ENCODE results near the gene PPL.
"Not testable (repeated sequence)": the region's sequence is repeated elsewhere in the genome, so short reads cannot be mapped to it uniquely, and the experiment has no call there.

PPL gene

DNA sequence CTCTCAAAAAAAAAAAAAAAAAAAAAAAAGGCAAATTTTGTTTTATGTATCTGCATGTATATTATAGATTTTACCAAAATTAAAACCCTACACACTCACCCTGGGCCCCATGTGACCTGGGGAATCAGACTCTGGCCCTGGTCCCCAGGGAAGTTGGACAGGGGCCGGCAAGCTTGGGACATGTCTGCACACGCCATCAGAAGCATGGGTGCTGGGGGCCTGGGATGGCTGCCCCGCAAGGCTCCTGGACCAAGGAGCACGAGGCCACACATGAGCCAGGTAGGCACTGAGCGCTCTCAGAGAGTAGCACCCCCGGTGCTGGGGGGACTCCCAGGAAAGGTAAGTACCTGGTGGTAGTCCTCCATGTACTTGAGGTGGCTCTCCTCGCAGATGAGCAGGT, 39.6 kb downstream of the PPL start:
- ChIA-PET CTCF (no interaction called here), POLR2A (ENCODE audit: low non-redundant PET) (interaction anchor here (0.8 kb wide), 1 partner anchor 18 kb away, joined by 17 read pairs; no protein-coding TSS in a partner anchor)
- TF ChIP-seq, protein P1, sequence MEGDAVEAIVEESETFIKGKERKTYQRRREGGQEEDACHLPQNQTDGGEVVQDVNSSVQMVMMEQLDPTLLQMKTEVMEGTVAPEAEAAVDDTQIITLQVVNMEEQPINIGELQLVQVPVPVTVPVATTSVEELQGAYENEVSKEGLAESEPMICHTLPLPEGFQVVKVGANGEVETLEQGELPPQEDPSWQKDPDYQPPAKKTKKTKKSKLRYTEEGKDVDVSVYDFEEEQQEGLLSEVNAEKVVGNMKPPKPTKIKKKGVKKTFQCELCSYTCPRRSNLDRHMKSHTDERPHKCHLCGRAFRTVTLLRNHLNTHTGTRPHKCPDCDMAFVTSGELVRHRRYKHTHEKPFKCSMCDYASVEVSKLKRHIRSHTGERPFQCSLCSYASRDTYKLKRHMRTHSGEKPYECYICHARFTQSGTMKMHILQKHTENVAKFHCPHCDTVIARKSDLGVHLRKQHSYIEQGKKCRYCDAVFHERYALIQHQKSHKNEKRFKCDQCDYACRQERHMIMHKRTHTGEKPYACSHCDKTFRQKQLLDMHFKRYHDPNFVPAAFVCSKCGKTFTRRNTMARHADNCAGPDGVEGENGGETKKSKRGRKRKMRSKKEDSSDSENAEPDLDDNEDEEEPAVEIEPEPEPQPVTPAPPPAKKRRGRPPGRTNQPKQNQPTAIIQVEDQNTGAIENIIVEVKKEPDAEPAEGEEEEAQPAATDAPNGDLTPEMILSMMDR (conservative IDR thresholded peaks at IDR 0.05; ENCODE audit: low read depth): no peak

DNA sequence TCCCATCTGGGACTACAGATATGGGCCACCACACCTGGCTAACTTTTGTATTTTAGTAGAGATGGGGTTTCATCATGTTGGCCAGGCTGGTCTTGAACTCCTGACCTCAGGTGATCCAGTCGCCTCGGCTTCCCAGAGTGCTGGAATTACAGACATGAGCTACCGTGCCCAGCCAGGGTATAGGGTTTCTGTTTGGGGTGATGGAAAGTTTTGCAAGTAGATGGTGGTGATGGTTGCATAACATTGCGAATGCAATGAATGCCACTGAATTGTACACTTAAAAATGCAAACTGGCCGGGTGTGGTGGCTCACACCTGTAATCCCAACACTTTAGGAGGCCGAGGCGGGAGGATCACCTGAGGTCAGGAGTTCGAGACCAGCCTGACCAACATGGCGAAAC, 40.2 kb downstream of the PPL start:
- CTCF ChIA-PET; DNase-seq (ENCODE audit: low spot score): not testable (repeated sequence)
- POLR2A ChIA-PET (ENCODE audit: low non-redundant PET): interaction anchor here (0.8 kb wide), 1 partner anchor 18 kb away, joined by 17 read pairs; no protein-coding TSS in a partner anchor

More for the DNA sequence above, 39.6 kb downstream of the PPL start:
- peak overlapping the region; percentile 72 for H3K27ac ChIP-seq
- no peak for DNase-seq (ENCODE audit: low spot score)

DNA sequence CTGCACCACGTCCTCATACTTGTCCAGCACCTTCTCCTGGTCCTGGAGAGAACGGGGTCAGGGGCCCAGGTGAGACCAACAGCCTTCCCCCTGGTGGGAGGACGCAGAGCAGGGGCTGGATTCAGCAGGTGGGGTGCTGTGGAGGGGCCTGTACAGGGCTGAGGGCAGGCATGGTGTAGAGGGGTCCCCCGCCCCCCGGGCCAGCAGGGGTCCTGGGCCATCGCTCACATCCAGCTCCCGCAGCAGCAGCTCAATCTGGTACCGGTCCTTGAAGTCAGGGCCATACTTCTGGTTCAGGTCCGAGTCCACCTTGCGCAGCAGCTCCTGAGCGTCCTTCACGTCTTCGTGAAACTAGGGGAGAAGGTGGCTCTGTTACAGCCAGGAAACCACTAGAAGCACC, 41.6 kb downstream of the PPL start:
- TF ChIP-seq, protein P1 (conservative IDR thresholded peaks at IDR 0.05; ENCODE audit: low read depth): no peak
- ChIA-PET POLR2A (ENCODE audit: low non-redundant PET) (no interaction called here), CTCF (interaction anchor here (0.7 to 1.5 kb wide), 2 partner anchors 41 to 63 kb away, joined by 3 to 4 read pairs; partner anchors contain the start of gene SEC14L5)
- DNase-seq (ENCODE audit: low spot score): no peak
- peak overlapping the region; percentile 72 for H3K27ac ChIP-seq

More for the DNA sequence above, 40.2 kb downstream of the PPL start:
- H3K27ac ChIP-seq: peak overlapping the region; percentile 72

DNA sequence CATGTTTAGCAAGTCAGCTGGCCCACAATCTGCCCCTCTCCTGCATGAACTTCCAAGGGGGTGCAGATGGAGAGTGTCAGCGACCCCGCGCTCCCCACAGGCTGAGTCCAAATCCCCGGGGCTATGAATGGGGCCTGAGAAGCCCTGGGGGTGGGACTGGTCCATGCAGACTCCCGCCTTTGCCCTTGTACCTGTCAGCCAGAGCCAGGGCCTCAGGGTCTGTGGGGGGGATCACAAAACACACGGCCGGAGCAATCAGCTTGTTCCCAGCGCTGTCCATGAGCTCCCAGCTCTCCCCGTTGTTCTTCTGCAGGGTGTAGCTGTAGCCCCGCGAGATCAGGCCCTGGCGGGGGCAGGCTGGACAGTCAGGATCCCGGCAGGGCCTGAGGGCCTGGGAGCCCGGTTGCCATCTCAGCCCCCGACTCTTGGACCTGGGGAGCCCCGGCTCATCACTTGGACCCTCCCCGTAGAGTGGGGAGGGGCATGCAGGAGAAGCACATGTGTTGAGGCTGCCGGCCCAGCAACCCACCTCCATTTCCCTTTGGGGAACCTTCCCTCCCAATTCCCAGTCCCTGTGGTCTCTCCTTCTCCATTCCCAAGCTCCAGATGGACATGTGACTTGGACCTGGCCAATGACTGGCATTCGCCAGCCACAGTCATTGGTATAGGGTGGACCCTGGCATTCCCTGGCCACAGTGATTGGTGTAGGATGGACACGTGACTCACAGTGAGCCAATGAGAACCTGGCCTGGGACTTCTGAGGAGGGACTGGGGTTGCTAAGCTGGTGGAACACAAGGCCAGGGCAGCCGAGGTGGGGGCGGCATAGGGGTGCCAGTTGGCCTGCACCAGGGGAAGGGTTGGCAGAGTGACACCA, 42.4 kb downstream of the PPL start:
- H3K27ac ChIP-seq: peak overlapping the region; percentile 72
- ChIA-PET POLR2A (ENCODE audit: low non-redundant PET) (no interaction called here), CTCF (interaction anchor here (1.5 kb wide), 1 partner anchor 41 kb away, joined by 4 read pairs; no protein-coding TSS in a partner anchor)
- no peak for DNase-seq (ENCODE audit: low spot score)
- TF ChIP-seq, protein P1 (conservative IDR thresholded peaks at IDR 0.05; ENCODE audit: low read depth): no peak

- POLR2A ChIA-PET (ENCODE audit: low non-redundant PET): no interaction called here
- H3K27ac ChIP-seq: peak overlapping the region; percentile 57
- TF ChIP-seq, protein P1 (conservative IDR thresholded peaks at IDR 0.05; ENCODE audit: low read depth): no peak
- CTCF ChIA-PET: no interaction called here
- no peak for DNase-seq (ENCODE audit: low spot score)
These were observed 43.7 kb downstream of the PPL start for GRCh38 chr16:4893103-4893862.

DNA sequence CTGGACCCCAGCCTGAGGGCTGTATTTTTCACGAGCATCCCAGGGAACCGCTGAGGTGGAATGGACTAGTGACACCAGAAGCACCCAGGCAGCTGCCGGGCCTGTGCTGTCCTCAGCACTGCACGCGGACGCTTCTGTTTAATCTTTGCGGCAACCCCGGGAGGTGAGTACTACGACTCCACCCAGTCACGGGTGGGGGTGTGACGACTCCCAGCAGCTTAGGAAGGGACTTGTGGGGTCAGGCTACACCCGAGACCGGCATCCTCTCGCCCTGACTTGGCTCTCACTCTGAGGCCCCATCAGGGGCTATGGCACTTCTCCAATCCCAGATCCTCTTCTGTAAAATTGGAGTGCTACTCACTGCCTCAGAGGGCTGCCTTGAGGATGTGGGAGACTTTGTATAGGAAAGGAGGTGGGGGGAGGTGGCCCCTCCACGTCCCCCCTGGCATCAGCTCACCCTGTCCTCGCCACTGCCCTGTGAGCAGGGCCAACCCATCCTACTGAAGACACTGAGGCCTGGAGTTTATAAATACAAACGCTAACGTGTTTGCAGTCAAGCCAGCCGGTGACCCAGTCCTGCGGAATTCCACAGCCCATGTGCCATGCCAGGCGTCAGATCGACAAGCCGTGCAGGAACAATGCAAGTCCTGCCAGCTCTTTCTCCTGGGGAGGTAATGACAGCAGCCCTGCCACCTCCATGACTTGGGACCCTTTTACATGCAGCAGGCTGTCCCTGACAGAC, 44.4 kb downstream of the PPL start:
- peak overlapping the region; percentile 57 for H3K27ac ChIP-seq
- no peak for DNase-seq (ENCODE audit: low spot score)
- TF ChIP-seq, protein P1 (conservative IDR thresholded peaks at IDR 0.05; ENCODE audit: low read depth): no peak
- POLR2A ChIA-PET (ENCODE audit: low non-redundant PET): no interaction called here
- CTCF ChIA-PET: no interaction called here
